Endothelial cell (in vitro differentiated cells): Measurements from ENCODE around the gene KCNH3. TPM values are rescaled to one million over a fixed set of nuclear protein-coding genes. Genes with fewer than 3 reads are reported as not detected.

Experiments
- DNase-seq: peaks from one replicate; pipeline ENCODE4 v3.0.0; 2021; ENCODE audit warnings: low spot score
- H3K27ac Mint-ChIP-seq: one replicate; pipeline ENCODE4 v1.8.0; 2021; ENCODE audit warnings: mixed read lengths, inconsistent platforms; ENCODE audit not compliant: unreplicated experiment
- H3K27me3 Mint-ChIP-seq: one replicate; pipeline ENCODE4 v1.8.0; 2021; ENCODE audit warnings: mild to moderate bottlenecking, moderate library complexity, mixed read lengths, inconsistent platforms; ENCODE audit not compliant: unreplicated experiment
- H3K36me3 Mint-ChIP-seq: one replicate; pipeline ENCODE4 v1.8.0; 2021; ENCODE audit warnings: mild to moderate bottlenecking, low read depth, mixed read lengths, inconsistent platforms; ENCODE audit not compliant: unreplicated experiment
- H3K4me1 Mint-ChIP-seq: one replicate; pipeline ENCODE4 v1.8.0; 2021; ENCODE audit warnings: mild to moderate bottlenecking, mixed read lengths, inconsistent platforms; ENCODE audit not compliant: unreplicated experiment
- H3K4me3 Mint-ChIP-seq: one replicate; pipeline ENCODE4 v1.8.0; 2021; ENCODE audit warnings: mild to moderate bottlenecking, mixed read lengths, inconsistent platforms; ENCODE audit not compliant: unreplicated experiment
- H3K9me3 Mint-ChIP-seq: one replicate; pipeline ENCODE4 v1.8.0; 2021; ENCODE audit warnings: mixed read lengths, inconsistent platforms; ENCODE audit not compliant: unreplicated experiment
- CTCF ChIP-seq: fragments of 200-600 bp; sonication (generic); IDR thresholded peaks from one replicate; pipeline ENCODE4 v1.5.0; 2021; ENCODE audit warnings: antibody characterized with exemption; ENCODE audit not compliant: unreplicated experiment
- total RNA-seq: library from RNA; stranded (reverse); fragmentation: NEBNext Ultra II Directional; extraction: Animal tissue kit (Norgen Biotek cat#: 25700); gene quantifications from one replicate; pipeline ENCODE4 v1.2.1, GENCODE V29; 2021; ENCODE audit not compliant: unreplicated experiment

The KCNH3 gene
- total RNA-seq, 1 donor from 2014 or later, result 0.15 TPM

- Mint-ChIP-seq H3K9me3 (no peaks in the 10 kb centered on the region), H3K4me3 (no peak overlapping the region), H3K27ac (no peak overlapping the region), H3K36me3 (peaks cover 28% of the 10 kb centered on the region), H3K4me1 (peaks cover 2% of the 10 kb centered on the region), H3K27me3 (peaks cover 9% of the 10 kb centered on the region)
- TF ChIP-seq CTCF, result no peak
- DNase-seq, result no peak
These were observed 20.3 kb downstream of the KCNH3 start for GRCh38 chr12:49559011-49559675.

- H3K4me3 Mint-ChIP-seq, result peak overlapping the region; percentile 40
- peaks cover 8% of the 10 kb centered on the region for H3K27me3 Mint-ChIP-seq
- H3K27ac Mint-ChIP-seq, result no peak overlapping the region
- peaks cover 5% of the 10 kb centered on the region for H3K4me1 Mint-ChIP-seq
- no peak for DNase-seq
- H3K9me3 Mint-ChIP-seq, result no peaks in the 10 kb centered on the region
- no peak for TF ChIP-seq CTCF
- peaks cover 28% of the 10 kb centered on the region for H3K36me3 Mint-ChIP-seq
These were observed 21.9 kb downstream of the KCNH3 start for GRCh38 chr12:49560695-49561094.

DNA sequence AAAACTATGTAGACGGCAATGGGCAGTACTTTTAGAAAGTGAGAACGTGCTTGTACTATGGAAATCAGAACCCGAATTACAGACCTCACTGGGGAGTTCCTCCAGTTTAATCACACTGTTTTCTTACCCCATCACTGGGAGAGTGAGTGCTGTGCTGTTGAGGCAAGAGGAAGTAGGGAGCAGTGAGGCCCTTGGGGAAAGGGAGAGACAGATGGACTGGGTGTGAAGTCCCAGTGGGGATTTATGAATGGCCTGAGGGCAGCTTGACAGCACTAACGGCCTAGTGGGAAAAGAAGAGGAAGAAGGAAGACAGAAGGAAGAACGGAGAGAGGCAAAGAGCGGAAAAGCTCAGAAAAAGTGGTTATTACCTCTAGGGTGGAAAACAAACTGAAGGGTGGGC, 23.4 kb downstream of the KCNH3 start:
- peaks cover 6% of the 10 kb centered on the region for H3K4me1 Mint-ChIP-seq
- DNase-seq, result no peak
- H3K4me3 Mint-ChIP-seq, result peak overlapping the region; percentile 14
- peaks cover 24% of the 10 kb centered on the region for H3K36me3 Mint-ChIP-seq
- peaks cover 9% of the 10 kb centered on the region for H3K27me3 Mint-ChIP-seq
- no peaks in the 10 kb centered on the region for H3K9me3 Mint-ChIP-seq
- no peak for TF ChIP-seq CTCF
- H3K27ac Mint-ChIP-seq, result no peak overlapping the region

GRCh38 chr12:49562831-49563230, 24.0 kb downstream of the KCNH3 start:
- Mint-ChIP-seq H3K4me3 (peak overlapping the region; percentile 82), H3K9me3 (no peaks in the 10 kb centered on the region), H3K27me3 (peaks cover 9% of the 10 kb centered on the region), H3K36me3 (peaks cover 24% of the 10 kb centered on the region), H3K4me1 (peaks cover 9% of the 10 kb centered on the region), H3K27ac (peak overlapping the region; percentile 84)
- no peak for DNase-seq
- TF ChIP-seq CTCF, result no peak

- no peak for TF ChIP-seq CTCF
- Mint-ChIP-seq H3K27ac (no peak overlapping the region), H3K4me3 (no peak overlapping the region), H3K27me3 (peaks cover 10% of the 10 kb centered on the region), H3K36me3 (peaks cover 19% of the 10 kb centered on the region), H3K9me3 (no peaks in the 10 kb centered on the region), H3K4me1 (peaks cover 17% of the 10 kb centered on the region)
- DNase-seq, result no peak
These were observed 25.3 kb downstream of the KCNH3 start for GRCh38 chr12:49563951-49564685.
